Lung microvascular endothelial cell (primary cell): ENCODE measurements around the gene SLC1A2. TPM values are rescaled to one million over a fixed set of nuclear protein-coding genes. Genes with fewer than 3 reads are reported as not detected.
A peak's percentile ranks its signal among the peaks of the same experiment; 100 is the strongest.

ENCODE experiments used
- DNase-seq, 2 donors: peaks; one replicate each; pipeline versions ENCODE4 v3.0.0 to v3.0.0-alpha.2; 2010; ENCODE audit warnings: low read depth in 2 of 2
- total RNA-seq: library from RNA; depleted of rRNA; stranded (reverse); fragments of >200 nt; gene quantifications from 2 replicates; pipeline ENCODE4 v1.2.1, GENCODE V29; 2014

SLC1A2 gene
- total RNA-seq, 1 donor from 2014 or later, result not detected

DNA sequence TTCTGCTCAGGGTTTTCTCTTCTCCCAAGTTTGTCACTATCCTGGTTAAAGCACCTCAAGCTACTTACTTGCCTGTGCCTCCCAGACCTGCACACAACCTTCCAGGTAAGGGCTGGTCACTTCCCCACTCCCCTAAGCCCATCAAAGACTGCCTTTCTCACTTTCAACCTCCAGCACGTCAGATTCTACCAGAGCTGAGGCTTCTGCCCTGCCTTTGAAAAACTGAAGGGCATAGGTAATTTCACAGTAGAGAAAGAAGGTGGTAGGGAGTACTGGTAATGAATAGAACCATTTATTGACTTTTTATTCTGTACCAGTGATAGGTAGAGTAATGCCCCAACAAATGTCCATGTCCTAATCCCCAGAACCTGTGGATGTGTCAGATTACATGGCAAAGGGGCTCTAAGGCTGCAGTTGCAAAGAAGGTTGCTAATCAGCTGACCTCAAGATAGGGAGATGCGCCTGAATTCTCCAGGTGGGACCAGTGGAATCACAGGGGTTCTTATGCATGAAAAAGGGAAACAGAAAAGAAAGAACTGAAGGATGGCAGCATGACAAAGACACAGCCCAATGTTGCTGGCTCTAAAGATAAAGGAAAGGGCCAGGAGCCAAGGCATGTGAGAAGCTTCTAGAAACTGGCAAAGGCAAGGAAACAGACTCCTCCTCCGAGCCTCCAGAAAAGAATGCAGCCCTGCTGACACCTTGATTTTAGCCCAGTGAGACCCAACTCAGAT, 89.0 kb downstream of the SLC1A2 start:
- no peak for DNase-seq

DNA sequence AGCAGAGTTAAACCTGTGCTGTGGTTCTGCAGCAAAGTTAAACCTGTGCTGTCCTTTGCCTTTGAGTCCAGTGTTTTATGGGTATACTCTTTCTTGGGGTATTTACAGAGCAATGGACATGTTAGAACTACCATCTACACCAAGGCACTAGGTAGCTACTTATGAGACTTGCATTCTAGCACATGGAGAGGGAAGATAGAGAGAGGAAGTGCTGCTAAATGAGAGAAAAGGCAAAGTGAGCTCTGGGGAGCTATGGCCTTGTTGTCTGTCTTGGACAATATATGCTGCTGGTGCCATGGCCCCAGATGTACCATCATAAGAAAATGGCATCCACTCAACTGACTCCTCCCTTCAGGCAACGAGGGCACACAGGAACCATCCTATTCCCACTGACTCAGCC, 91.5 kb downstream of the SLC1A2 start:
- DNase-seq, result no peak

DNA sequence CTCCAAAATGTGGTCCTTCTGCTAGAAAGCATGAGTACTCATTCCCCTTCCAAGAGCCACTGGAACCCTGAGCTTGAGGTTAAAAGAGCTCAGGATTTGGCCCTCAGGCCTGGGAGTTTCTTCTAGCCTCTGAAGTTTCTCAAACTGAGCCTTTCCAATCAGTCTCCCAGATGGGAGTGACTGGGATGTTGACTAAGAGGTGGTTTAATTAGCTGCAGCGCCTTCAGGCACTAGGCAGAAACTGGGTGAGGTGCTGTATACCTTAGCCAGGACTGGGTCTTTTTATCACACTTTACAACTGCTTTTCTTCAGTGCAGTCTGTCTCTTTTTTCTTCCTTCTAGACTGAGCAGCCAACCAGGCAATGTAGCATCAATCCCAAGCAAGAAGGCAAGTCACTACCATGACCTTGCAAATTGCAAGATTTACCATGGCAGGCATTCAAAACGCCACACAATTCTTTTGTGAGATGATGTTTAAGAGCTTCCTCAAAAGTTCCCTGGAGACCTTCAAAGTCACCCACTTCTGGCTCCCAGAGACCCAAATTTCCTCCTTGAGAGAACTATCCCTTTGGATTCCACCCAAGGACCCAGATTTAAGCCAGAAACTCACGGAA, 93.0 kb downstream of the SLC1A2 start:
- no peak for DNase-seq

DNA sequence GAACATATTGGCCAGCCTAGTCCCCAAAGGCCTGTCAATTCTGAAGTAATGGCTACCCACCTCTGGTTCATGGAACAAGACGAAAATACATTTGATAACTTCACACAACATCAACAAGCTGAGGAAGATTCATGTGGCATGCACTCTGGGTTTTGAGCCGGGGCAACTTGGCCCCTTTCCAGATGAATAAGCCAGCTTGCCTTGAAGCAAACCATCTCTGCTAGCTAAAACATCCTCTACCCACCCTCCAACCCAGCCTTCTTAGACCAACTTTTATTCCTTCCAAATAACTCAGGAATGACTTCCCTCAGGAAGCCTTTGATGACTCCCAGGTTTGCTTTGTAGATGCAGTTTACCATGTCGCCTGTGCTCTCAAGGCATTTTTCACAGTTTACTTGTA, 94.4 kb downstream of the SLC1A2 start:
- no peak for DNase-seq

DNA sequence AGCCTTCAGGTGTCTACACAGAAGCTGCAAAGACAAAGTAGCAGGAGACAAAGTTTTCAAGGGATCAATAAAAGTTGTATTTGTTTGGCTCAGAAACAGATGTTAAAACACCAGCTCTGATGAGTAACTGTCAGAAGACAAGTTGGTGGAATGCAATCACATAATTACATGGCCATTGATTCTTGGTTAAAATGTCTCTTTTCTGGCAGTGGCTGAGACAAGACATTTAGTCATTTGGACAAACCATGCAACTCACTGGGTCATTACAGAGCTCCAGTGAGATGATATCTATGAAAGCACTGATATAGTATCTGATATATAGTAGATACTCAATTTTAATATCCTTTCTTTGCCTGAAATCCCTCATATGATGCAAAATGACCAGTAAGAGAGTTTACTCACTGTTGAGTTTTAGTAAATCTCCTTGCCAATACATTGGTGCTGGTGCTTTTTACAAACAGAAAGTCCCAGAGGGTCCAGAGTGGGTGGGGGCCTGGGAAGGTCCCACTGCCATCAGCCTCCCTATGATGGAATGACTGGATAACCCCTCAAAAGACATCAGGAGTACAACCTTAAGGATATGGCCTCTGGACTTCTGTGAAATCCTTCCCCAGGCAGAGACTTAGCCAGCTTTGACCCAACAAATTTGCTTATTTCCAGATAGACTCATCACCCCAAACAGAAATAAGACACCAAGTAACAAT, 95.0 kb downstream of the SLC1A2 start:
- no peak for DNase-seq

DNA sequence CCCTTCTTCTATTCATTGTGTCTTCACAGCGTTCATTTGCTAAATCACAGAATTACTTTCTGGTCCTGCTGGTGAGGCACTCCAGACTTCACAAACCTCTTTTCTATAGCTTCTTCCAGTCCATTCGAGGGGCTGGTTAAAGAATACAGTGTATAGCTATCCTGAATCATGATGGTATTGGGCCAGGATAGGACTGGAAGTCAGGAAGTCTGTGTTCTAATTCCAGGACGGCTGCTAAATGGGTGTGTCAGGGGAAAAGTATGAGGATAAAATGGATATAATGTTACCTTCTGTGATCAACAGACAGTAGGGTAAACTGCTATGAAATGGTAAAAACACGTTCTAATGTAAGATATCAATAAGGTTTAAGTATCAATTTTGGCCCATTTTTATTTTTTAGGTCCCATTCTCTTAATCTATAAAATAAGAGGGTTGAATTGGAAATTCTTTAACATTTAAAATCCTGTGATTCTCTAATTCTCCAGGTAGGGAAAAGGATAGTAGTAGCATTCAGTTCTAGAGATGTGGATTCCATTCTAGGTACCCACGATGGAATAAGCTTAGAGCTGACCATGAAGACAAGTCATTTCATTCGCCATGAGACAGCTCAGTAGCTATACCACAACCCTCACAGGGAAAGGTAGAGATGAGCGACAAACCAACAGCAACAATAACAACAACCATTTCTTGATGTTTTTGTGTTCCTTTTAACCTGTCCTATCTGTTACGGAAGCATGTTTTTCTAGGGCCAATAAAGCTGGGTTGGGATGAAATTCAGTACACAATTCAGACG, 96.1 kb downstream of the SLC1A2 start:
- DNase-seq, result no peak

DNA sequence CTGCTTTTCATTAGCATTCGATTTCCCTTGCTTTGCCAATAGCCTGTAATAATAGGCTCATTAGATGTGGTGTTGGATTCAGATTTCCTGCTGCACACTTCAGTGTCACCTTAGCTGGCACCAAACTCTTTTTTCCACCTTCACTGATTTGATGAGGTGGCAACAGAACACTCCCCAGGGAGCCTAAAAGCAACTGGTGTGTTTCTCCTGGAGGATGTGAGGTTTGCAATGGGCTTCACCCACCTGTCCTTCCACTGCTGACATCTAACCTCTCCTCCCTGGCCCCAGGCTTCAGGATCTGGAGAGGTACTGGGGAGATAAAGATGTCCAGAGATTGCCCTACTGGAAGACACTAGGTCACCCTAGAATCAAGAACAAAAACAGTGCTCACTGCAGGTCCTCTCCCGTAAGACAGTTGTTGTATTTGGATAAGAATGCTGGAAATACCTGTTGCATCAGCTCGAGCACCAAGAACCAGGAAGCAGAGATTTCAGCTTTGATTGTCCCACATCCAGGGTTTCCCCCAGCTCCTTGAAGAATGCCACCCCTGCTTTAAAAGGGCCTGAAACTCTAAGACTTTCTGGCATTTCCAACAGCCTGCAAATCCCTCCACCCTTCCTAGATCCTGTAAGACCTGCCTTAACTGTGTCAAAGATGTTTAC, 96.9 kb downstream of the SLC1A2 start:
- no peak for DNase-seq

DNA sequence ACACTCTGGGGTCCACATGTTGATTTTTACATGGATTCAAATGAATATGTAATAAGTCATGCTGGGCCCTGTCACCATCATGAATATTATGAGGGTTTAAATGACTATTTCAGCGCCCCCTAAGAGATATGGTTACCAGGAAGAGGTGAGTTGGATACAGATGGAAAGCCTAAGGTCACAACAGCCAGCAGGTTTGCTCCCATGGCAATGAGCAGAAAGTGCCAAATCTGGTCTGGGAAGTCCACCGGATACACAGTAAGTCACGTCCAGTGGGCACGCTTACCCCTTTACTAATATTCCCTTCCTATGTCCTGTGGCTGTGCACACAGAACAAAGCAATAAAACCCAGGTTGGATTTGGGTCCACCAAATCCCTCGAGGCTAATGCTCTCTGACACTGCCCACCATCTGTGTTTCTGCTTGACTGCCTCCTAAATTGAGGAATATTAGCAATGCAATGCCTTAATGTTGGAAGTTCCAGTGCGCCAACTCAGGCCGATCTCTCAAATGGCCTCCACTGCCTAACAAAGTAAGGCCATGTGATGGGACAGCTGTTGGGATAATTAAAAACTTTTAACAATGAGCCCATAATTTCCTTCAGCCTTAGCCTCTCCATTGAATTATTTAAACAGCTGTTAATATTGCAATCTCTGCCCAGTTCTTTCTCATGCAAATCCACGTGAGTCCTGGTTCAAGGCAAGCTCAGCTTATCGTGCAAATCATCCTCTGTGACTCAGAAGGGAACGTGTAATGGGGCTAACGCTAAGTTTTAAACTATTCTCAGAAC, 97.6 kb downstream of the SLC1A2 start:
- DNase-seq, result no peak

DNA sequence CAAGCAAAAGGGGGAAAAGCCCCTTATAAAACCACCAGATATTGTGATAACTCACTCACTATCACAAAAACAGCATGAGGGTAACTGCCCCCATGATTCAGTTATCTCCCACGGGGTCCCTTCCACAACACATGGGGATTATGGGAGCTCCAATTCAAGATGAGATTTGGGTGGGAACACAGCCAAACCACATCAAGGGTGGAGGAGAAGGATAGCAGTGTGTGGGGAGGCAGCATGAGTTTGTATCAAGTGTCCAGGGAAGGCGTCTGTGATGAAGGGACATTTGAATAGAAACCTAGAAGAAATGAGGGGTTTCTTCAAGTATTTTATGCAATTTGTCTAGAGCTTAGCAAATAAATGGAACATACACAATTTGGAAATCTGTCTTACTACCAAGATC, 98.2 kb downstream of the SLC1A2 start:
- no peak for DNase-seq

DNA sequence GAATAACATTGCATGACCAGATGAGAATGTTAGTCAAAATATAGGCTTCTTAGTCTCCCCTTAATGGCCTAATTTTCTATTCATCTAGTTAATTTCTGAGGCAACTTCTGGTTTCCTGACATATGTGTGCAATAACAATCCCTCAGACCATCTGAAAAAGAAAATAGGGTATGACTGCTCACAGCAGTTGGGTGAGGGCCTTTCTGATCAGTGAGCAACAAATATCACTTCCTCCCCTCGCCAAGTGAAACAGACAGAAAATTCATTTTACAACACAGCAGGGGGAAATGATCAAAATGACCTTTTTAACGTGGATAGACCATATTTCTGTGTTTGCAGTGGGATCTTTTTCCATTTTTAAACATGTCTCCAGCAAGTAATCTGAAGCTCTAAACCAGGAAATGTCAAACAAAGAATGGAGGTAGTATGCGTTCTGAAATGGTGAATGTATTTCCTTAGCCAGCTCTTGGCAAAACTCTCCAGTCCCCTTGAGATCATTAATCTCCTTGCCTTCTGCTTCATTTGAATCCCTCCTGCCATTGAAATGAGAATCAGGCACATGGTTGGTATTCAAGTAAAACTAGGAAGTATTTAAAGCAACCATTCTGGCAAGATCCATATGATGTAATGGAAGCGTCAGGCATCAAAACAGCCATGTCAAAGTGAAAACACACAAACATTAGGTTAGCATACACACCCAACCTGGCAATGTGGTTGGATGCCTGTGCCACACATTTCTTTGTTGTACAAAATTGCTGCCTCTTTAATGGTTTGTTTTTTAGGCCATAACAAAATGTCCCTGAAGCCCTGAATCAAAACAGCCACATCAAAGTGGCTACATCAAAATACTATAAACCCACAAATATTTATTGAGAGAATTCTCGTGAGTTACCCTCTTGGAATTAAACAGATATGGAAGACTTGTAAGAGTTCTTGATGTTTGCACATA, 100.1 kb downstream of the SLC1A2 start:
- DNase-seq, result peak in 1 of 2 donors; percentile 75

DNA sequence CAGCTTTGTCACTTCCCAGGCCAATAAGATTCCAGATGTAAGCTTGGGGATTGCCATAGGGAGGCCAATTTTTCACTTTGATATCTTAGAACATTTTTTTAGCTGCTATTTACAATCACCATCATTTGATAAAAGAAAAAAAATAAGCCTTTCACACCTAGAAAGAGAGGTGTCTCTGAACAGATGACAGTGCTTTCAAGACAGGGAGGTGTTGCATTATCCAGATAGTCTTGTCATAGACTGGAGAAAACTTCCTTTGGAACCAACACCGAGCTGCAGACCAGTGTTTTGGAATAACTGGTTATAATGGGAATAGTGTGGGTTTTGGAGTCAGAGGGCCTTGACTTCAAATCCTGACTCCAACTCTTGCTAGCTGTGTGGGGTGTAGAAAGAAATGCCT, 101.0 kb downstream of the SLC1A2 start:
- DNase-seq, result no peak

DNA sequence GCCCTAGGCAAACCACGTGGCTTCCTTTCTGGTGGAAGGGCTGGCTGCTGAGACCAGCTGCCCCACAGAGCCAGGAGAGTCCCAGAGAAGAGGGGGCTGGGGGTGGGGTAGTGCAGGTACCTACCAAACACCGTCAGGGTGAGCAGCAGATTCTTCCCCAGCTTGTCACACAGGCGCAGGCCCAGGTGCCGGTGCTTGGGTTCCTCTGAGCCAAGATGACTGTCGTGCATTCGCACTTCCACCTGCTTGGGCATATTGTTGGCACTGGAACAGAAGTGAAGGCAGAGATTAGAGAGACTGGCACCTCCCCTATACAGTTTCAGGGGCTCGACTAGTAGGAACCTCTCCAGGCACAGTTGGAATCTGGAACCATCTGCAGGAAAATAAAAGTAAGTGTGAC, 102.1 kb downstream of the SLC1A2 start:
- no peak for DNase-seq

DNA sequence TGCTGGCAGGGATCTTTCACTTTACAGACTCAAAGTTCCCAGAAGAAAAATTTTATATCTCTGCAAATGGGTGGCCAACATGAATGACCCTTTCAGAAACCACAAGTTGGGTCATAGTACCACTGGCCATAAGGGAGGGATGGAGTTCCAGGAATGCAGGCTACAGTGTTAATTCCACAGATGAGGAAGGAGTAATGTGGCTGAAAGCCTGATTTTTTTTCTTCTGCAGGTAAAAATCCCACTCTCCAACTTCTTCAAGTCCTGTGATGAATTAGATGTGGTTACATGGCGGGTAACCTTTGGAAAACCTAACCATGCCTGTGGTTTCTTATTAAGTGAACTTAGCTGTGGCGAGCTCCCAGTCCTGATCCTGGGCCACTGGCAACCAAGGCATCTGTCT, 103.2 kb downstream of the SLC1A2 start:
- no peak for DNase-seq

DNA sequence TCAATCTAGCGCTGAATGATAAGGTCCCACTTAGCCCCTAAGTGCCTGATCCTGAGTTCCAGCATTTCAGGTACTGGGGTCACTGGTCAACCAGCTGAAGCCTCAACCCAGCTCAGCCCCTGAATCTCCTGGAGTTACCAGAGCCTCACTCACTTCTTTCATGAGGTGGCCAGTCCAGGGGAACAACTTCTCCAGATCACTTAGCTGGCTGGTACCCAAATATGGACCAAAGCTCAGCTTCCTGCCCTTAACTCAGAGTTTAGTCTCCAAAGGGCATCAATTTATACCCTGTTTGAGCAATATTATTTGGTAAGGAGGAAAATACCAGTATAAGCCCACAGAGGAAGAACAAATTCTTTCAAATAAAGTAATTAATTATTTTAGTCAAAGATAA, 105.6 kb downstream of the SLC1A2 start:
- no peak for DNase-seq

DNA sequence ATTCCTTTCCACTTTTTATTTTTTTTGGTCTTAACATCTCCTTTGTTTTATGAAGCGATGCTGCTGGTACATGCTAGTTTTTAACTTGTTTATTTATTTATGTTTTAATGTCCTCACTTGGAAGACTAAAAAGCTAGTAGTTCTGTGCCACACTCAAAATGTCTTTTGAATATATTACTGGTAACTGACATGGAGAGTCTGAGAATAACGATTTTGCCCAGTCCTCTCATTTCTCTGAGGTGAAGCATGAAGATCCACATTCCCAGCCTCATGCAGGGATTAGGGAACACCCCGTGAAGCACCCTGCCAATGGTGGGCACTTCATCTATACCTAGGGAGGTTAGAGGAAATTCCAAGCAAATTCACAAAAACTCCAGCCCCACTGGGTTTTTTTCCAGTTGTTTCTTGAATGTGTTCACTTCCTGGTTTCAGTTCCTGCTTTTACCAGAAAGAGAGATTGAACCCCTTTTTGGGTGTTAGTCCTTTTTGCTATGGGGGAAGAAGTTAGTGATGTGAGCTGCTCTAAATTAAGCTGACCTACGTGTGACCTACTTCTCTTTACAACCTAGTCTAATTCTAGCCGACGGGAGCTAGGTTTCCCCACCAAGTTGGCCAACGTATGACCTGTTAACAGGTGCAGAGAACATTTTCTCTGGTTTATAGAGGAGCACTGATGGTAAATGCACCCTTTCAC, 106.1 kb downstream of the SLC1A2 start:
- DNase-seq, result no peak

DNA sequence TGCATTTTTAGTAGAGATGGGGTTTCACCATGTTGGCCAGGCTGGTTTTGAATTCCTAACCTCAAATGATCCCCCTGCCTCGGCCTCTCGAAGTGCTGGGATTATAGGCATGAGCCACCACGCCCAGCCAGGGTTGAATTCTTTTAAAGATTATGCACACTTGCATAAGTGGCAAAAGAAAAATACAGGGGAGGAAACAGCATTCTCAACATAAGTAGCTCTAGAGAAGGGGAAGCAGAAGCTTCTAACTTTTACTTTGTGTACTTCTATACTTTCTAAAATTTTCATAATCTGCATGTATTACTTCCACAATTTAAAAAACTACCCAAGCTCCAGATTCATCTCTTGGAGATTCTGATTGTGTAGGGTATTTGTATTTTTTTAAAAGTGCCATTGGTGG, 108.0 kb downstream of the SLC1A2 start:
- DNase-seq, result no peak

DNA sequence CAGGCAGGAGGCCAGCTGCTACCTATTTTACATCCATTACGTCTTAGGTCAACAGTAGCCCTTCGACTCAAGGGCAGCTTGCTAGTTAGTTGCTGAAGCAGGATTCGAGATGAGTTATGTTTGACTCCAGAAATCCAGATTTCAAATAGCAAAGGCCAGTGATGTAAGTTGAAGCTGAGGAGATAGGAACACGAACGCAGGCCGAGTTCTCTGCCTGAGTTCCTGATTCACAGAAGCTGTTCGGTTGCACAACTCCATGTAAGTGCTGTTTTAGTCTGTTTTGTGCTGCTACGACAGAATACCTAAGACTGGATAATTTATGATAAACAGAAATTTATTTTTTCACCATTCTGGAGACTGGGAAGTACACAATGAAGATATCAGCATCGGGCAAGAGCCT, 111.2 kb downstream of the SLC1A2 start:
- no peak for DNase-seq

DNA sequence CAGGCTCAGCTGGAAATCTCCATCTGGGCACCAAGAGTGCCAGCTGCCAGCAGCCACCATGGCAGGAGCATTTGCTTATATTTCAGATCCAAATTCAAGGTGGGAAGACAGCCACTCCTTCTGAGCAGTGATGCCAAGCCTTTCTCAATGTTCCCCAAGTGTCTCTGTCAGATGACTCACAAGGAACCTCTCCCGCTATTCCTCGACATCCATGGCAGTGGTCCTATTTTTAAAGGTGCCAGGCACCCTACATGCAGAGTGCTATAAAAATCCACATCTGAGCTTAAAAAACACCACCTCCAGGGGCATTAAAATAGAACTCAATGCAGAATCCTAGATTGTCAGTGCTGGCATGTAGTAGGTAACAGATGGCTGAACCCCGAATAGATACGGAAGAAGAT, 112.1 kb downstream of the SLC1A2 start:
- no peak for DNase-seq
